HG03432 (cell line): ENCODE data around the gene CTRL.

Experiments used
- ATAC-seq: cut with Tn5 transposase; IDR thresholded peaks from one replicate; pipeline ENCODE4 v1.9.1; 2021; ENCODE audit warnings: mild to moderate bottlenecking, moderate library complexity; ENCODE audit not compliant: unreplicated experiment

Gene CTRL

DNA sequence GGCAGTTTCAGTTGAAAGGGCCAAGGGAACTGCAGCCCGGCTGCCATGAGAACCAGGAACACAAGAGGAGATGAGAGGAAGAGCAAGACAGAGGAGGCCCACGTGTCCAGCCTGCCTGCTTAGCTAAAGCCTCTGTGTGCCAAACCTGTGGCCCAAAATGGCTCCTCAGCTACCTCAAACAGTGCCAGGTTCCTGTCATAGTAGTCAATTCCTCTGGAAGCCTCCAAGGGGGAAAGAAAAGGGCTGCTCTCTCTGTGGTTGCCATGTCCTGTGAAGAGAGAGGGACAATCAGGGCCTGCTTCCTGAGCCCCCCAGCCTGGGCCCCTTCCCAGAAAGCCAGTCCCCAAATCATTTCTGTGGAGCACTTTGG, 31.6 kb upstream of the CTRL start:
- no peak for ATAC-seq

DNA sequence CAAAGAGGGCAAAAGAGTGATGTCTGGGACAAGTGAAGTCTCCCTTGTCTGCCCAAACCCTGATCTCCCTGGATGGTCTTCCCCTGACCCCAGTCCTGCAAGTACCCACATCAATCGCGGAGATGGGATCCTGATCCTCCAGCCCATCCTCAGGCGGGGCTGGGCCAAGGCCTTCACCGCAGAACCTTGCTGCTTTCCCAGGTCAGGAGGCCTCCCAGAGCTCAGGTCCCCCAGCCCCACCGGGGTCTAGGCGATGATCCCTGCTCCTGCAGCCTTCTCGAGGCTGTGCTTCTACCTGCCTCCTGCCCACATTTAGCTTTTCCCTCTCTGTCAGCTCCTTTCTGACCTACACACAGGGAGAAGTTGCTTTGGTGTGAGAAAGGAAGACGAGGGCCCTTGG, 30.5 kb upstream of the CTRL start:
- ATAC-seq = no peak

DNA sequence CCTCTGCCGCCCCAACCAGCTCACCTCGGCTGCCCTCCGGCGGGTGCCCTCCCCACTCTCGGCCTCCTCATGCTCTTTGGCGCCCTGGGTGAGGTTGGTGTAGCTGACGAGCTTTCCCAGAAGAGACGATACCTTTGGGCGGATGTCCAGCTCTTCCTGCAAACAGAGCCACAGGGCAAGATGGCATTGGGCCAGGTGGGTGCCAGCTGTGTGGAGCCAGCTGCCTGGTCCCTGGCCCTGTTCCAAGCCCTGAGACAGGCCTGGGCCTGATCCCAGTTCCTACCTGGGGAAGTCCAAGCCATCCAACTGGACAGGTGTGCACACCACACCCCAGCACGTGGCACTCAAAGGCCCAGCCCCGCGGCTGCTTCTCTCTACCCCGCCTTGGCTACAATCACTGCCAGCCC, 29.9 kb upstream of the CTRL start:
- ATAC-seq = no peak

- no peak for ATAC-seq
Observed at GRCh38 chr16:67959536-67960329, 28.1 kb upstream of the CTRL start.

GRCh38 chr16:67957622-67958021, 26.0 kb upstream of the CTRL start:
- ATAC-seq = no peak

- ATAC-seq = no peak
Observed at GRCh38 chr16:67954421-67955196, 22.9 kb upstream of the CTRL start.

- no peak for ATAC-seq
Observed at GRCh38 chr16:67953641-67954375, 22.1 kb upstream of the CTRL start.

DNA sequence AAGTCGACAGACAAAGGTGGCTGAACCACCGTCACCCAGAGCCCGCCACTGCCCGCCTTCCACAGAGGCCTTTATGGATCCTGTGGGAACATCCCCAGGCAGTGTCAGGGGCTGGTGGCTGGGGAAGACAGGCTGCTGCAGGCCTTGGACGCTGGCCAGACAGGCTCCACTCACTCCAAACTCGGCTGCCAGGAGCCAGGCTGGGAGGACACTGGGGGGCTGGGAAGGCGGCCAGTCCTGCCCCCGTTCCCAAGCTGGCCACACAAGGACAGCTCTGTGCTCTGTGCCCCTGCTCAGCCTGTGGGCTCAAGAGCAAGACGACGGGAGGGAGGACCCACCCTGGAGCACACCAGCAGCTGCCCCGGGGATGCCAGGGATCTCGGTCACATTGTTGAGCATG, 19.8 kb upstream of the CTRL start:
- no peak for ATAC-seq

- ATAC-seq = no peak
Observed at GRCh38 chr16:67950335-67950843, 18.7 kb upstream of the CTRL start.

GRCh38 chr16:67949645-67950044, 18.0 kb upstream of the CTRL start:
- no peak for ATAC-seq

- ATAC-seq = no peak
Observed at GRCh38 chr16:67948015-67948414, 16.4 kb upstream of the CTRL start.

GRCh38 chr16:67946966-67947558, 15.4 kb upstream of the CTRL start:
- no peak for ATAC-seq

- no peak for ATAC-seq
Observed at GRCh38 chr16:67946128-67946569, 14.5 kb upstream of the CTRL start.

DNA sequence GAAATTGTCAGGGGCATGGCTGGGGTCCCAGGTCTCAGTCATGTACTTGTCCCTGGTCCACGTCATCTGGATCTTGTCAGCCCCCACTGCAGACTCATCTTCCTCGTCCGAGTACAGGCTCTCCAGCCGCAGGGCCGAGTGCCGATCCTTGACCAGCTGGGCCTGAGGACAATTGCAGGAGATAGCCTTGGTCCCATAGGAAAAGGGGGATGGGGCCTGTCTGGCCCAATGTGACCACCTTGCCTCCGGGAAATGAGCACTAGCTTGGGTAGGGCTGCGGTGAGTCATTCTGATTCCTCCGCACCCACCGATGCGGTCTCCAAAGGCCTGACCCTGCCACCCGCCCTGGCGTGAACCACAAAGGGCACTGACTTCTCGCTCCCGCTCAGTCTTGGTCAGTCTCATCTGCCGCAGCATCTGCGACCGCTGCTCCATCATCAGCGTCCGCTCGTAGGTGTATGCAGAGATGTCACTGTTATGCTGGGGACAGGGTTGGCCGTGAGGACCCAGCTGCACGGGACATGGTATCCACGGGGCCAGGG, 13.8 kb upstream of the CTRL start:
- ATAC-seq = no peak

DNA sequence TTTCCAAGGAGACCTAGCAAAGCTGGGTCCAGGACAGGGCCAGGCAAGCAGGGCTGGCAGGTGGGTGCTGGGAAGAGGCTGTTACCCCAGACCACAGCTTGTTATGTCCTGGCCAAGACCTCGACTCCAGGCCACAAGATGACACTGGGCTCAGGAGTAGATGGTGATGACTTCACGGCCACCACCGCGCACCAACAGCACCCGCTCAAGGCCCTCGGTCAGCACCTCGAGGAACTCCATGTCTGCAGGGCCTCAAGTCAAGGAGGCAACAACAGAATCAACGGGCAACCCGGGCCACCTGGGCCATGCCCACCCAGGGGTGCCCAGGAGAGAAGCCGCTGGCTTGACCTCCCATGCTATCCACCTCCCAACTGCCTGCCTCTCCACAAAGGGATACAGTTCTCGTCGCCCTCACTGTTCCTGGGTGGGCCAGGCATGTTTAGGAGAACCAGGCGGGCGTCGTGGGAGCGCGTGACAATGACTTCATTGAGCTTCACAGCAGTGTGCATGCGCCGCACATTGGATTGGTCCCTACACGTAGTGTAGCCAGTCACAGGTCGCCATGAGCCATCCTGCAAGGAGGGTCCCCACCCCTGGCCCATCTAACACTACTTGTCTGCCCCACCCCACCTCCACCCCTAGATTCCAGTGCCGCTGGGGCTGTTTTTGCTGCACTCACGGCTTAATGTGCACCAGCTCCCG, 13.2 kb upstream of the CTRL start:
- no peak for ATAC-seq

- ATAC-seq = no peak
Observed at GRCh38 chr16:67943619-67944504, 12.2 kb upstream of the CTRL start, which contains the start of gene LCAT. Gene LCAT (minus strand): TSS chr16:67944120. CDS start chr16:67944101, 19 bp downstream.

GRCh38 chr16:67943256-67943618, 11.6 kb upstream of the CTRL start:
- no peak for ATAC-seq

DNA sequence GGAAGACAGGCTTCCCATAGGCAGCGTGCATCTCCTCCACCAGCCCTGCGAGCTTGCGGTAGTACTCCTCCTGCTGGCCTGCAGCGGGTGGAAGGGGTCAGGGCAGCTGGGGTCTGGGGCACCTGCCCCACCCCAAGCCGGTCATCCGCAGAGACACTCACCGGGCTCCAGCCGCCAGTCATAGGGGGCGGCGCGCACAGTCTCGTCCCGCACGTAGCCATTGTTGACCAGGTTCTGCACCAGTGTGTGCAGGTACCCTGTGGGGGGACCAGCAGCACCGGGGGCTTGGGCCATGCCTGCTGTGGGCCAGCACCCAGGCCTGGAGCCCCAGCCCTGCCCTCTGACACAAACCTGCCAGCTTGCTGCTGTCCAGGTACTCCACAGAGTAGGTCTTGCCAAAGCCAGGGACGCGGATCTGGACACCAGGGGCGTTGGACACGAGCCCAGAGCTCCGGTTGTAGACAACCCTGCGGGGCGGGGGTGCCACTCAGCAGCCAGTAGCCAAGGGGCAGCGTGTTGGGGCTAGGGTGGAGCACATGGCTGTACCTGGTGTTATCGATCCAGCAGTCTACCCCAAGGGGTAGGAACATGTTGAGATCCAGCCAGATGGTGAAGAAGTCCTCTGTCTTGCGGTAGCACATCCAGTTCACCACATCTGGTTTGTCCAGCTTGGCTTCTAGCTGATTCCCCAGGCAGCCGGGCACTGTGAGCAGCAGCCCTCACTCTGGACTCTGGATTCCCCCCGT, 11.0 kb upstream of the CTRL start:
- no peak for ATAC-seq

DNA sequence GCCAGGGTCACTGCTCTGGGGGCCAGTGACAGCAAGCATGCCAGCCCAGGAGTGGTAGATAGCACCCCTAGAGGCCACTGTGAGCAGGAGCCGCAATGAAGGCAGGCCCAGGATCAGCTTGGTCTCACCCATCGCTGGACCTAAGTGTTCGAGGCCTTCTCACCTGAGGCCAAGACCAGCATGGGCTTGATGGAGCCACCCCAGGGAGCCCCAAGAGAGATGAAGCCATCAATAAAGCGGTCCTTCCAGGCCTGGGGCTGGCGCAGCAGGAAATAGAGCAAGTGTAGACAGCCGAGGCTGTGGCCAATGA, 10.5 kb upstream of the CTRL start:
- no peak for ATAC-seq
